HepG2 (cell line): Measurements from ENCODE around the gene RABEP2. TPM values are rescaled to one million over a fixed set of nuclear protein-coding genes. Genes with fewer than 3 reads are reported as not detected.

Experiments used
- CEBPG ChIP-seq: IDR thresholded peaks from 2 replicates; pipeline ENCODE4 v1.6.1; 2016
- ELK4 ChIP-seq: sonication (generic); formaldehyde crosslinking; IDR thresholded peaks from 2 replicates; pipeline ENCODE4 v1.9.0; 2021; ENCODE audit warnings: missing genetic modification reagents, borderline replicate concordance
- FOXK1 ChIP-seq: sonication (generic); formaldehyde crosslinking; IDR thresholded peaks from 2 replicates; pipeline ENCODE4 v1.4.0; 2020; ENCODE audit warnings: low read depth, missing genetic modification reagents, borderline replicate concordance
- GLI4 ChIP-seq: sonication (generic); formaldehyde crosslinking; IDR thresholded peaks from 2 replicates; pipeline ENCODE4 v1.5.1; 2020; ENCODE audit warnings: missing genetic modification reagents, mild to moderate bottlenecking, moderate library complexity, borderline replicate concordance
- KAT8 ChIP-seq: IDR thresholded peaks from 2 replicates; pipeline ENCODE4 v1.6.1; 2016; ENCODE audit warnings: missing genetic modification reagents, missing compliant biosample characterization
- KDM2A ChIP-seq: sonication (generic); formaldehyde crosslinking; IDR thresholded peaks from 2 replicates; pipeline ENCODE4 v1.4.0; 2020; ENCODE audit warnings: low read depth, missing genetic modification reagents, borderline replicate concordance
- MAF1 ChIP-seq: sonication (generic); formaldehyde crosslinking; IDR thresholded peaks from 2 replicates; pipeline ENCODE4 v1.5.0; 2020; ENCODE audit warnings: missing genetic modification reagents, borderline replicate concordance
- NFKBIZ ChIP-seq: IDR thresholded peaks from 2 replicates; pipeline ENCODE4 v1.6.1; 2018; ENCODE audit warnings: missing genetic modification reagents, missing compliant biosample characterization
- NFYC ChIP-seq: IDR thresholded peaks from 2 replicates; pipeline ENCODE4 v1.6.1; 2016; ENCODE audit warnings: missing genetic modification reagents, missing compliant biosample characterization
- PRMT3 ChIP-seq: sonication (generic); formaldehyde crosslinking; IDR thresholded peaks from 2 replicates; pipeline ENCODE4 v1.8.1; 2022; ENCODE audit warnings: low read depth, mild to moderate bottlenecking, moderate library complexity, missing genetic modification reagents, borderline replicate concordance
- REPIN1 ChIP-seq: sonication (generic); formaldehyde crosslinking; IDR thresholded peaks from 2 replicates; pipeline ENCODE4 v1.8.0; 2022; ENCODE audit warnings: missing genetic modification reagents, low read depth, mild to moderate bottlenecking, borderline replicate concordance
- RFXAP ChIP-seq: sonication (generic); formaldehyde crosslinking; IDR thresholded peaks from 2 replicates; pipeline ENCODE4 v1.4.0; 2020; ENCODE audit warnings: missing genetic modification reagents, borderline replicate concordance
- SIN3B ChIP-seq: fragments of 150-350 bp; IDR thresholded peaks from 2 replicates; pipeline ENCODE4 v1.6.1; 2014; ENCODE audit warnings: low read length
- SYNCRIP ChIP-seq: fragments of 200-400 bp; formaldehyde crosslinking; IDR thresholded peaks from 2 replicates; pipeline ENCODE4 v1.6.1; 2018; ENCODE audit warnings: mild to moderate bottlenecking, low read depth, low read length; ENCODE audit not compliant: insufficient read depth
- TEF ChIP-seq: sonication (generic); formaldehyde crosslinking; IDR thresholded peaks from 2 replicates; pipeline ENCODE4 v1.5.0; 2020; ENCODE audit warnings: missing genetic modification reagents
- ZMYM2 ChIP-seq: sonication (generic); formaldehyde crosslinking; IDR thresholded peaks from 2 replicates; pipeline ENCODE4 v1.8.0; 2022; ENCODE audit warnings: mild to moderate bottlenecking, missing genetic modification reagents
- ZNF17 ChIP-seq: sonication (generic); formaldehyde crosslinking; IDR thresholded peaks from 2 replicates; pipeline ENCODE4 v1.5.0; 2020; ENCODE audit warnings: mild to moderate bottlenecking, missing genetic modification reagents
- ZNF280B ChIP-seq: sonication (generic); formaldehyde crosslinking; IDR thresholded peaks from 2 replicates; pipeline ENCODE4 v1.5.0; 2020; ENCODE audit warnings: missing genetic modification reagents, mild to moderate bottlenecking, borderline replicate concordance
- ZNF280D ChIP-seq: sonication (generic); formaldehyde crosslinking; IDR thresholded peaks from 2 replicates; pipeline ENCODE4 v1.5.1; 2020; ENCODE audit warnings: mild to moderate bottlenecking, missing genetic modification reagents
- ZNF331 ChIP-seq: sonication (generic); formaldehyde crosslinking; IDR thresholded peaks from 2 replicates; pipeline ENCODE4 v1.4.0; 2020; ENCODE audit warnings: missing genetic modification reagents
- ZNF768 ChIP-seq: sonication (generic); formaldehyde crosslinking; IDR thresholded peaks from 2 replicates; pipeline ENCODE4 v1.4.0; 2020; ENCODE audit warnings: missing genetic modification reagents
- ZNF775 ChIP-seq: sonication (generic); formaldehyde crosslinking; IDR thresholded peaks from 2 replicates; pipeline ENCODE4 v1.4.0; 2020; ENCODE audit warnings: missing genetic modification reagents, mild to moderate bottlenecking, moderate library complexity, borderline replicate concordance
- polyA plus RNA-seq, 8 experiments: library from polyadenylated mRNA; depleted of rRNA in 3 of 8; stranded (reverse) in 7 of 8; unstranded in 1 of 8; fragments of >200 nt; fragmentation: Illumina TruSeq in 4 of 8; extraction: Trizol in 4 of 8; gene quantifications; 2 replicates each; pipeline versions ENCODE4 v1.2.1 to v1.2.3, GENCODE V29; 2011 to 2016; ENCODE audit warnings: low read depth in 4 of 8, missing spikeins in 1 of 8, mixed read lengths in 1 of 8; ENCODE audit not compliant: insufficient read depth in 1 of 8
- total RNA-seq, 5 experiments: library from RNA; depleted of rRNA; stranded (reverse); fragments of >200 nt; fragmentation: Illumina TruSeq; extraction: Trizol; gene quantifications; 2 replicates each; pipeline ENCODE4 v1.2.3, GENCODE V29; 2016; ENCODE audit warnings: low read depth in 1 of 5
- TF ChIP-seq, protein P1 (sequence below): IDR thresholded peaks from 2 replicates; pipeline ENCODE4 v1.6.1; 2016; ENCODE audit warnings: mild to moderate bottlenecking, missing biosample characterization, missing genetic modification reagents

RABEP2 gene
- total and polyA plus RNA-seq, 2 of the 13 experiments (the other 11 are each of a cell fraction or from before 2014, with no cell fraction given): 10.8 to 18.4 TPM

- 0 out of 2 replicates have a peak, but pooled peaks have one; percentile 14 for TF ChIP-seq ZNF280B (CRISPR knock-in tag)
- no peak for TF ChIP-seq PRMT3 (CRISPR knock-in tag)
- no peak for TF ChIP-seq CEBPG (CRISPR knock-in tag)
- no peak for TF ChIP-seq ZMYM2 (CRISPR knock-in tag)
- no peak for TF ChIP-seq SIN3B
- no peak for TF ChIP-seq GLI4 (CRISPR knock-in tag)
- TF ChIP-seq ZNF775 (CRISPR knock-in tag): no peak
- TF ChIP-seq REPIN1 (CRISPR knock-in tag): peak; percentile 67; the same call in 1 of the 2 replicates
- TF ChIP-seq ZNF768 (CRISPR knock-in tag): peak; percentile 53; the same call in 1 of the 2 replicates
- peak; percentile 73; the same call in 1 of the 2 replicates for TF ChIP-seq FOXK1 (CRISPR knock-in tag)
- no peak for TF ChIP-seq NFKBIZ (CRISPR knock-in tag)
- 0 out of 2 replicates have a peak, but pooled peaks have one; percentile 20 for TF ChIP-seq RFXAP (CRISPR knock-in tag)
- 0 out of 2 replicates have a peak, but pooled peaks have one; percentile 41 for TF ChIP-seq MAF1 (CRISPR knock-in tag)
- no peak for TF ChIP-seq ELK4 (CRISPR knock-in tag)
- TF ChIP-seq ZNF331 (CRISPR knock-in tag): peak; percentile 19; the same call in 1 of the 2 replicates
- TF ChIP-seq ZNF17: no peak
- no peak for TF ChIP-seq KDM2A (CRISPR knock-in tag)
- TF ChIP-seq, protein P1, sequence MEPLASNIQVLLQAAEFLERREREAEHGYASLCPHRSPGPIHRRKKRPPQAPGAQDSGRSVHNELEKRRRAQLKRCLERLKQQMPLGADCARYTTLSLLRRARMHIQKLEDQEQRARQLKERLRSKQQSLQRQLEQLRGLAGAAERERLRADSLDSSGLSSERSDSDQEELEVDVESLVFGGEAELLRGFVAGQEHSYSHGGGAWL: peak; percentile 63
- TF ChIP-seq KAT8: peak; percentile 76
- no peak for TF ChIP-seq ZNF280D
- peak; percentile 97 for TF ChIP-seq NFYC (CRISPR knock-in tag)
- no peak for TF ChIP-seq SYNCRIP
- no peak for TF ChIP-seq TEF (CRISPR knock-in tag)
Observed at GRCh38 chr16:28950648-28951409, 25.8 kb upstream of the RABEP2 start, which contains the start of gene NFATC2IP (continued).
